NCI-H748 (cell line): Measurements from ENCODE around the gene HM13.
"Not testable (repeated sequence)": the region's sequence is repeated elsewhere in the genome, so short reads cannot be mapped to it uniquely, and the experiment has no call there.

Experiments used
- DNase-seq: peaks from one replicate; lab custom pipeline; 2025; ENCODE audit not compliant: unreplicated experiment; lab: John Stamatoyannopoulos, UW

Gene HM13

GRCh38 chr20:31542201-31542842 lies 28.1 kb downstream of the HM13 start:
- no peak for DNase-seq

GRCh38 chr20:31542963-31543362 lies 28.7 kb downstream of the HM13 start:
- DNase-seq = no peak

DNA sequence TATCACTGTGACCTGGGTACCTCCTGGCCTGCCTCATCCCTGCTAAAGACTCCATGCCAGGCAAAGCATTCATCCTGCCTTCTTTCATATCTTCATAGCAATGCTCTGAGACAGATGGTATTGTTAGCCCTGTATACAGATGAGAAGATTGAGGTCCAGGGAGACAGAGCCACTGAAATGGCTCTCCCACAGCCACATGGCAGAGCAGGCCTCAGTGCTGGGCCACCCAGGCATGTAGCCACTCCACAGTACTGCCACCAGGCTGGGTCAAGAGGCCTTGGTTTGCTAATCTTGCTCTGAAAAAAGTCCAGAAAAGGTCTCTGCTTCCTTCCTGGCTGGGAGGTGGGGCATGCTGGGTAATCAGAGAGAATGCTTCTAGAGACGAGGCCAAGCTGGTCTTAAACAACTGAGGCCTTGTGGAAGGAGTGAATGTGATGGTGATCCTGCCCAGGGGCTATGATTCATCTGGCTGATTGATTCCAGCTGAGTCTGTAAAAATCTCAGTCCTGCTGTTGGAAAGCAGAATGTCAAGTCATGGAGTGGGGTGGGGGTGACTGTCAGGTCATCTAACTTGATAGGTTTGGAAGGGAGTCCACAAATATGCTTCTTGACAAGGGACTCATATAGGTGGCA lies 29.8 kb downstream of the HM13 start:
- no peak for DNase-seq

DNA sequence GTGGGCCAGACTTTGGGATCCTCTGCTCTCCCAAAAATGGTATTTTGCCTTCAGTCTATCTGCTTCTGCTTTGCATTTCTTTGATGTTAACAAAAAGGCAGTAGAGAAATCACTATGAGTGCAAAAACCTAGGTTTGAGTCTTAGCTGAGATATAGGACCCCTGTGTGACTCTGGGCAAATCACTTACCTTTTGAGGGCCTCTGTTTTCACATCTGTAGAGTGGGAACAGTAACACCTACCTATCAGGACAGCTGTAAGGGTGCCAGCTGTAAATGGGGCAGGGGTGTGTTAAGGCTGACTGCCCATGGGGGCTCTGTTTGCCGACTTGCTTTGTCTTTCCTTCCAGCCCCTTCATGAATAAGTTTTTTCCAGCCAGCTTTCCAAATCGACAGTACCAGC lies 30.4 kb downstream of the HM13 start:
- DNase-seq = no peak

GRCh38 chr20:31545621-31546040 lies 31.4 kb downstream of the HM13 start:
- DNase-seq = not testable (repeated sequence)

DNA sequence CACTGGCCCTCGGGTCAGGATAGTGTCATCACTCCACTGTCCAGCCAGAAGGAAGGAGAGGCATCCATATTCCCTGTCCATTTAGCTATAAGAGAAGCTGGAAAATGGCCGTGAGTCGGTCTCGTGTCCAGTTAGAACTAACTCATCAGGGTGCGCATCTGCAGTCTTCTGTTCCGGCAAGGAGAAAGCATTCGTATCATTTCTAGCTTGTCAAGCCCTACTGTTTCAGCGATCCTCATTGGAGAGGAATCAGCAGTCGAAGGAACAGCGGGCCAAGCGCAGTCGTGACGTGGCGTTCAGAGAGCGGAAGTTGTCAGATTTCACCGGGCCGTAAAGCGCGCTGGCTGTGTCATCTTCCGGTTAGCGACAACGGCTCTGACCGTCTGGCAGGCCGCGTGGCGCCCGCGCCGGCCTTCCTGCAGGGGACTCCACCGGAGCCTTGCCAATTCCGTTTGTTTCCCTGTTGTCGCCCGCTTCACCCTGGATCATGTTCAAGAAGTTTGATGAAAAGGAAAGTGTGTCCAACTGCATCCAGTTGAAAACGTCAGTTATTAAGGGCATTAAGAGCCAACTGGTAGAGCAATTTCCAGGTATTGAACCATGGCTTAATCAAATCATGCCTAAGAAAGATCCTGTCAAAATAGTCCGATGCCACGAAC lies 32.9 kb downstream of the HM13 start:
- DNase-seq = peak; percentile 89

DNA sequence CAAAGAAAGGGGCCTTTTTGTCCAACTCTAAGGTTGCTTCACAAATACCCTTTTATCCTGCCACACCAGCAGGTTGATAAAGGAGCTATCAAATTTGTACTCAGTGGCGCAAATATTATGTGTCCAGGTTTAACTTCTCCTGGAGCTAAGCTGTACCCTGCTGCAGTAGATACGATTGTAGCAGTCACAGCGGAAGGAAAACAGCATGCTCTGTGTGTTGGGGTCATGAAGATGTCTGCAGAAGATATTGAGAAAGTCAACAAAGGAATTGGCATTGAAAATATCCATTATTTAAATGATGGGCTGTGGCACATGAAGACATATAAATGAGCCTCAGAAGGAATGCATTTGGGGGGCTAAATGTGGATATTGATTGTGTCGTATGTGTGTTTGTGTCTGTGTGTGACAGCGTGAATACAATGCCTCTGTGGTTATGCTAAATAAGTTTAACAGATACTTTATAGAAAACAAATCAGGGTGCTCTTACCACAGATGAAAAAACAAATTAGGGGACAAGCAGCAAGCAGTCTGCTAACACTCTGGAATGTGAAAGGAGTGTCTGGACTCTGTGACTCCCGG lies 33.6 kb downstream of the HM13 start:
- DNase-seq = no peak

GRCh38 chr20:31548820-31549512 lies 34.7 kb downstream of the HM13 start:
- no peak for DNase-seq

DNA sequence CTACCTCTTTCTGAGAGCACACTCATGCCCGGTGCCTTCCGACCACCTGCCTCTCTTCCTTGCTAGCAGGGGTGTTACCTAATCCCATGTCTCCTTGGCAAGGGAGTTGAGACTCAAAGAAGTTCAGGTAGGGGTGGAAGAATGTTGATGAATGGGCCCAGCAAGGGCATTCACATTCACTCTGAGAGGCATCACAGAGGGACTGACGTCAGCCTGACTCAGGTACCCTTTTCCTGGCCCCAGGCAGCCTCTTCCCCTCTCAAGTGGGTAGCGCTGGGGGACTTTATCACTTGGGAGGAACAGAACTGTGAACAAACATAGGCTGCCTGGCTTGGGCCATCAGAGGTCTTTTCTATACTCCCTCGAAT lies 35.3 kb downstream of the HM13 start:
- no peak for DNase-seq

DNA sequence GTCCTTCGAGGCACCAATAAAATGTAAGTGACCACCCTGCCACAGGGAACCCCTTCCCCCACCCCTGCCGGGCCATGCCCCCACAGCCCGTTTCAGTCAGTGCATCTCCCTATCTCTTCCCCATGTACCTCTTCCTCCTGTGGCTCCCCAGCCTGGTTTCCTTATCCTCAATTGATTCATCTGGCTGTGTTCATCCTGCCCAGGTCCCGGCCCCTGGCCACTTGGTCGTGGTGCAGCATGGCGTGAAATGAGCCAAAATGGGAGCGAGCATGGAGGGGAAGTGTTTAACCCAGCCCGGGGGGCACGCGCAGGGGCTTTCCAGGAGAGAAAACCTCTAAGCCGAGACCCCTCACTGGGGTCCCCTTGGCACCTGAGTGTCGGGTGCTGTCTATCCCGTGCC lies 35.9 kb downstream of the HM13 start:
- no peak for DNase-seq

DNA sequence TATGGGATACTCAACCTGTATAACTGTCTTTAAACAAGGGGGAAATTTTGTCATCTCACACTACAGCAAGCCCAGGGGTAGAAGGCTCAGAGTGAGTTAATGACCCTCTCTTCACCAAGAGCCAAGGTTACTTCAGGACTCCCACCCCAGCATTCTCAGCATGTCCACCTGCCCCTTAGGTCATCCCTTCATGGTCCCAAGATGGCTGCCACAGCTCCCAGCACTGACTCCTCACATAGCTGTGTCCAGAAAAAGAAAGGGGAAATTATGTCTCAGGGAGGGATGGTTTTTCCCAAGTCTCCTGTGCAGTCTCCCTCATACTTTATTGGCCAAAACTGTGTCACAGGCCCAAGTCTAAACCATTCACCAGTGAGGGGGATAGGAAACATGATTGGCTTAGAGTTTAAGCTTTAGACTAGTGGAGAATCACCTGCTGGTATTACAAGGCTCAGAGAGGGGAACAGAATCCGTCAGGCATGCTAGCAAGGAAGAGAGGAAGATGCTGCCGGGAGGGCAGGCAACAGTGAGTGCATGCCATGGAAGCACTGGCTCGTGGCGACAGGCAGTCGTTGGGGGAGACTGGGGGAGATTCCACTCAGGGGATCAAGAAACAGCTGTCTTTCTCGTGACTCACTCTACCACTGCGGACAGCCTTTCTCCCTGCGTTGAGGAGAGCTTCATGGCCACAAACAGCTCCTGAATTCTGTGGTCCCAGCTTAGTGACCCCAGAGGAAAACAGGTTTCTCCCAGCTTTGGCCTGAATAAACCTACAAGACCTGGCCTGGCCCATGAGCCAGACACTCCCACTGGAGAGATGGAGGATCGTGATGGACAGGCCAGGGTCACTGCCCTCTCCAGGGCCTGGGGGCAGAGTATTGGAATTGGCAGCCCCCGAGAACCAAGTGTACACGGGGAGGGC lies 37.2 kb downstream of the HM13 start:
- DNase-seq = no peak

DNA sequence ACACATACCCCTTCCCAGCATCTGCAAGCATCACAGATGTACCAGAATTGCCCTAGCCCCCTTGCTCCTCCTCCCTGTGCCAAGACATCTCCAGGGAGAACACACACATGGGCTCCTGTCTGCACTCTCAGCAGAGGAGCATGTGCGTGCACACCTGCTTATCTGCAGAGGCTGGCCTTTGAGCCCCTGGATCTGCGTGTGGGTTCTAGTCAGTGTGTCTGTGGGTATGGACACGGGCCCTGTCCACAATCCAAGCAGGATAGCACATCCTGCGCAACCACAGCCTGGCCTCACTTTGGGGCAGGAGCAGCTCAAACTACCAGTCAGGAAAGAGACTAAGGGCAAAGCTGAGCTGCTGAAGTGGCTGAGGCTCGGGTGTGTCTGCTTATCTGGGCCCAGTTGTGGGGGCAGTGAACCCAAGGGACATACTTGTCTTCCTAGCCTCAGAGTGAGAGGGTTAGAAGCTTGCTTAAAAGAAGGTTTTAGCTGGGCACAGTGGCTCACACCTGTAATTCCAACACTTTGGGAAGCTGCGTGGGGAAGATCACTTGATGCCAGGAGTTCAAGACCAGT lies 41.0 kb downstream of the HM13 start:
- no peak for DNase-seq

DNA sequence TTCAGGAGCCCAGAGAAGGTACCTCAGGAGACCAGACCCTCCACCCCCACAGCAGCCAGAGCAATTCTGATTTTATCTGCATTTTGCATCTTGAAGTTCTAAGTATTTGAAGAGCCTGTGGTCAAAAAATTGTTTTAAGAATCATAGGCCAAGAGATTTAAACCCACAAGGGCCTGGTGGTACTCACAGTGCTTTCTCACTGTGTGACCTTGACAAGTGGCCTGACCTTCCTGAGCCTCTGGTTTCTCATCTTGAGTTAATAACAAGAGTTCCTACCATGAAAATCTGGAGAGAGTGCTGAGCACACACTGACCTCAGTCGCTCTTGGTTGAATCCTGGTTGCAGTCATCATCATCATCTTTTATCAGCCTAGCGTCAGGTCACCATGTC lies 45.5 kb downstream of the HM13 start:
- no peak for DNase-seq

DNA sequence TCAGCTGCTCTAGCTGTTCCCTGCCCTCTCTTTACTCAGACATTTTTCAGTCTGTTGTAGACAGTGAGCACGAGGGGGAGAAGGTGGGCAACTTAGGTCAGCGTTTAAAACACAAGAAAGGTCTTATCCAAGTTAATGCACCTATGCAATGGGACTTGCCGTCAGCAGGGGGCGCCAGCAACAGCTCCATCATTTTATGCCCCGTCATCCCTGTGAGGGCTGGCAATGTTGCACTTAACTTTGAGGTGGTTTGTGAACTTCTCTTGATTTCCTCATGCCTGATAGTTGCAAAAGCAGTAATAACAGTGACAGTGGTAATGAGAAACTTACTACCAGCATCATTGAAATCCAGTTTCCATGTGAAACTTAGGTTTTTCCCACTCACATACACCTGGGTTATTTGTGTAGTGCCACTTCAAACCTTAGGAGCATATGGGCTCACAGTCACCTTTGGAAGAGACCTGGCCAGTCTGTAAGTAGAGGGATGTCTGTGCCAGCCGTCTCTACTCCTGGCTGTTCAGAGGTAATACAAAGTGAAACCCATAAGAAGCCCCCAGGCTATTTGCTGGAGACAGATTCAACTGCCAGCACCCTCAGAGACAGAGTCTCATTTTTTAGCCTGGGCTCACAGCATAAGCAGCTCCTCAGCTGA lies 46.0 kb downstream of the HM13 start:
- DNase-seq = peak; percentile 50

DNA sequence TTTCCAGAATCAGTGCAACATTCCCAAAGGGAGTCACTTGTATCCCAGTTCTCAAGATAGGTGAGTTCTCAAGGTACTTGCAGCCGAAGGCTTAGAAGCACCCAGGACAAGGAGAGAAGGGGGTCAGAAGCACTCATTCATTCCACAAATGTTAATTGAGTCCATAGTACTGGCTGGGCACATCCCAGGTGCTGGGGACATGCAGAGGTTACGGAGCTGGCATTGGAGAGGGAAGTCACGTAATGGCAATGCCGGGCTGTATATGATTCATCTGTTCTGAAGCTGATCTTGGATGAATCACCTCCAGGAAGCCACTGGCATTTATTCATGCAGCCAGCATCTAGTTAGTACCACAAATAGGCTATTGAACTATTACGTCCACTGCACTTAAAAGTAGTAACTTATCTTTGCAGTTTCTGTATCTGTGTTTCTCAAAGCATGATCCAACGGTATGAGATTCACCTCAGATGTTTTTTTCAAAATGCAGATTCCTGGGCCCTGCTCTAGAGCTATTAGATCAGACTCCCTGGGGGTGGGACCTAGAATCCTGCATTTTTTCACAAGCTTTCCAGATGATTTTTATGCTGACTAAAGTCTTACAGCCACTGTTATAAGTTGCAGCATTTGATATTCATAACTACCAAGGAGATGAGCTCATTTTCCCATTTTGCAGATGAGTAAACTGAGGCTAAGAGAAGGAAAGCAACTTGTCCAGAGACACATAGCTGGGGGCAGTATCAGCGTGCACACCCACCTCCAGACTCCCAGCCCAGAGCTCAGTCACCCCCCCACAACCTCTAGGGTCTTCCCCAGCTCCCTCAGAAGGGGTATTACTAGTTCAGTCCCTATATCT lies 46.7 kb downstream of the HM13 start:
- no peak for DNase-seq

- no peak for DNase-seq
Measured at GRCh38 chr20:31562241-31562640, 48.0 kb downstream of the HM13 start.

DNA sequence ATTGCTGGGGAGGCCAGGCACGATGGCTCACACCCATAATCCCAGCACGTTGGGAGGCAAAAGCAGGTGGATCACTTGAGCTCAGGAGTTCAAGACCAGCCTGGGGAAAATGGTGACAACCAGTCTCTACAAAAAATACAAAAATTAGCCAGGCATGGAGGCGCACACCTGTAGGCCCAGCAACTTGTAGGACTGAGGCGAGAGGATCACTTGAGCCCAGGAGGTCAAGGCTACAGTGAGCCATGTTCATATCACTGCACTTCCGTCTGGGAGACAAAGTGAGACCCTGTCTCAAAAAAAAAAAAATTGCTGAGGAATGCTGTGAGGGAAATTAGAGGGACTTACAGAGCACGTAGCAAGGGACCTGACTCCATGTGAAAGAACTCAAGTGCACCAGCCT lies 50.0 kb downstream of the HM13 start:
- DNase-seq = no peak

GRCh38 chr20:31565699-31566318 lies 51.6 kb downstream of the HM13 start:
- no peak for DNase-seq

GRCh38 chr20:31566319-31566657 lies 52.0 kb downstream of the HM13 start:
- DNase-seq = no peak
